SK-N-SH (cell line): ENCODE measurements around the gene MYMK. TPM values are rescaled to one million over a fixed set of nuclear protein-coding genes. Genes with fewer than 3 reads are reported as not detected.

ENCODE experiments used
- CTCF ChIA-PET: fragments of 300-600, 350-600 bp; formaldehyde crosslinking; extraction: SDS; loops from one replicate; lab custom pipeline; 2021; lab: Yijun Ruan, JAX
- POLR2A ChIA-PET: fragments of 350-600 bp; sonication (Branson Sonifier 250); formaldehyde crosslinking; extraction: SDS; loops from one replicate; lab custom pipeline; 2020; ENCODE audit warnings: antibody characterized with exemption, inconsistent platforms; lab: Yijun Ruan, JAX
- DNase-seq: peaks from one replicate; pipeline ENCODE4 v3.0.0; 2012
- H2AFZ ChIP-seq: fragments of 200-600 bp; sonication (generic); 2 replicates; pipeline ENCODE4 v1.8.1; 2016; ENCODE audit warnings: antibody characterized with exemption, mild to moderate bottlenecking, low read depth
- H3F3A ChIP-seq: fragments of 200-600 bp; sonication (generic); replicated peaks from 2 replicates; pipeline ENCODE3; 2016; ENCODE audit warnings: antibody characterized with exemption, mild to moderate bottlenecking; ENCODE audit not compliant: insufficient read depth
- H3K27ac ChIP-seq, 2 experiments: fragments of 200-500 bp in 1 of 2; fragments of 200-600 bp in 1 of 2; sonication (Bioruptor generic) in 1 of 2; sonication (generic), shearing (Covaris generic) in 1 of 2; 2 replicates each; pipeline versions ENCODE4 v1.5.1 to v1.6.1; 2014 to 2016; ENCODE audit warnings: low read depth in 2 of 2, inconsistent platforms in 1 of 2, low read length in 1 of 2, mild to moderate bottlenecking in 1 of 2, mixed read lengths in 1 of 2
- H3K27me3 ChIP-seq: fragments of 200-600 bp; sonication (generic), shearing (Covaris generic); 2 replicates; pipeline ENCODE4 v1.6.1; 2016; ENCODE audit warnings: mixed run types; ENCODE audit not compliant: insufficient read depth
- H3K36me3 ChIP-seq, 2 experiments: fragments of 200-500 bp in 1 of 2; fragments of 200-600 bp in 1 of 2; sonication (Bioruptor generic) in 1 of 2; sonication (generic) in 1 of 2; replicated peaks in 1 of 2; 2 replicates each; pipeline versions ENCODE3 to v1.5.1; 2014 to 2016; ENCODE audit warnings: low read length in 1 of 2, mild to moderate bottlenecking in 1 of 2; ENCODE audit not compliant: insufficient read depth in 2 of 2, control insufficient read depth in 1 of 2
- H3K4me1 ChIP-seq, 2 experiments: fragments of 200-500 bp in 1 of 2; fragments of 200-600 bp in 1 of 2; sonication (Bioruptor generic) in 1 of 2; sonication (generic), shearing (Covaris generic) in 1 of 2; 2 replicates each; pipeline versions ENCODE4 v1.5.1 to v1.6.1; 2014 to 2016; ENCODE audit warnings: low read depth in 1 of 2, low read length in 1 of 2, mixed run types in 1 of 2; ENCODE audit not compliant: insufficient read depth in 2 of 2, control insufficient read depth in 1 of 2
- H3K4me2 ChIP-seq: fragments of 200-600 bp; sonication (generic), shearing (Covaris generic); 2 replicates; pipeline ENCODE4 v1.6.1; 2017; ENCODE audit warnings: mixed run types
- H3K4me3 ChIP-seq, 2 experiments: fragments of 200-500 bp in 1 of 2; fragments of 200-600 bp in 1 of 2; sonication (Bioruptor generic) in 1 of 2; sonication (generic), shearing (Covaris generic) in 1 of 2; 2 replicates each; pipeline versions ENCODE4 v1.5.1 to v1.8.1; 2014 to 2016; ENCODE audit warnings: low read depth in 2 of 2, inconsistent platforms in 1 of 2, low read length in 1 of 2, mild to moderate bottlenecking in 1 of 2, mixed read lengths in 1 of 2, moderate library complexity in 1 of 2
- H3K79me2 ChIP-seq: fragments of 200-600 bp; sonication (generic); 2 replicates; pipeline ENCODE4 v1.8.1; 2017; ENCODE audit warnings: mild to moderate bottlenecking; ENCODE audit not compliant: insufficient read depth
- H3K9ac ChIP-seq: fragments of 200-600 bp; sonication (generic); 2 replicates; pipeline ENCODE4 v1.6.1; 2017; ENCODE audit warnings: mixed run types
- H3K9me2 ChIP-seq: fragments of 200-600 bp; sonication (generic); 2 replicates; pipeline ENCODE4 v1.6.1; 2017; ENCODE audit warnings: mixed run types
- H3K9me3 ChIP-seq: fragments of 200-600 bp; sonication (generic); 2 replicates; pipeline ENCODE4 v1.6.1; 2017; ENCODE audit warnings: mixed run types, mild to moderate bottlenecking, moderate library complexity
- H4K20me1 ChIP-seq: fragments of 200-600 bp; sonication (generic); 2 replicates; pipeline ENCODE4 v1.6.1; 2017; ENCODE audit warnings: mild to moderate bottlenecking, mixed run types; ENCODE audit not compliant: insufficient read depth
- ELF1 ChIP-seq: IDR thresholded peaks from 2 replicates; pipeline ENCODE4 v1.4.0; 2012
- EP300 ChIP-seq, 2 experiments: IDR thresholded peaks; 2 replicates each; pipeline versions ENCODE4 v1.4.0 to v1.6.1; 2012; ENCODE audit warnings: borderline replicate concordance in 1 of 2, low read depth in 1 of 2, low read length in 1 of 2
- GABPA ChIP-seq: IDR thresholded peaks from 2 replicates; pipeline ENCODE4 v1.4.0; 2012; ENCODE audit warnings: low read depth, mild to moderate bottlenecking
- MAX ChIP-seq: IDR thresholded peaks from 2 replicates; pipeline ENCODE4 v1.4.0; 2012; ENCODE audit warnings: low read depth
- MEF2A ChIP-seq: IDR thresholded peaks from 2 replicates; pipeline ENCODE4 v1.4.0; 2012; ENCODE audit warnings: low read depth, borderline replicate concordance
- NFIC ChIP-seq: IDR thresholded peaks from 2 replicates; pipeline ENCODE4 v1.4.0; 2012; ENCODE audit warnings: borderline replicate concordance
- NRF1 ChIP-seq: IDR thresholded peaks from 2 replicates; pipeline ENCODE4 v1.6.1; 2012; ENCODE audit warnings: low read depth, mild to moderate bottlenecking, low read length
- REST ChIP-seq: IDR thresholded peaks from 2 replicates; pipeline ENCODE4 v1.6.1; 2012; ENCODE audit warnings: mild to moderate bottlenecking, low read depth, low read length, moderate library complexity
- RFX5 ChIP-seq: IDR thresholded peaks from 2 replicates; pipeline ENCODE4 v1.6.1; 2012; ENCODE audit warnings: mild to moderate bottlenecking, improper control_type of control experiment, low read length
- RXRA ChIP-seq: IDR thresholded peaks from 2 replicates; pipeline ENCODE4 v1.4.0; 2012; ENCODE audit warnings: low read depth, mild to moderate bottlenecking, borderline replicate concordance
- SIN3A ChIP-seq: IDR thresholded peaks from 2 replicates; pipeline ENCODE4 v1.6.1; 2012; ENCODE audit warnings: low read depth, mild to moderate bottlenecking, low read length, moderate library complexity, borderline replicate concordance
- SMC3 ChIP-seq: IDR thresholded peaks from 2 replicates; pipeline ENCODE4 v1.6.1; 2012; ENCODE audit warnings: low read depth, low read length, improper control_type of control experiment
- TAF1 ChIP-seq: IDR thresholded peaks from 2 replicates; pipeline ENCODE4 v1.6.1; 2012; ENCODE audit warnings: low read depth, mild to moderate bottlenecking, low read length, moderate library complexity, borderline replicate concordance
- TCF12 ChIP-seq: IDR thresholded peaks from 2 replicates; pipeline ENCODE4 v1.4.0; 2012
- USF2 ChIP-seq: fragments of 150-350 bp; IDR thresholded peaks from 2 replicates; pipeline ENCODE4 v1.6.1; 2017; ENCODE audit warnings: antibody characterized with exemption, low read length, low read depth, borderline replicate concordance
- WGBS: methylation state at CpG from one replicate; pipeline ENCODE4 v1.1.6; 2017; ENCODE audit warnings: low lambda C conversion rate; 5-methylcytosine and 5-hydroxymethylcytosine counted together
- polyA plus RNA-seq, 3 experiments: library from polyadenylated mRNA; depleted of rRNA; stranded (reverse); fragments of >200 nt; gene quantifications; 2 replicates each; pipeline ENCODE4 v1.2.3, GENCODE V29; 2012

MYMK gene
- polyA plus RNA-seq, 1 of the 3 experiments (the other 2 are of a cell fraction) = not detected

- ChIA-PET CTCF (interaction anchor here (0.9 to 3.0 kb wide), 5 partner anchors 8 to 308 kb away, joined by 3 to 20 read pairs (median 4); no protein-coding TSS in a partner anchor), POLR2A (no interaction called here)
- H3K4me3 ChIP-seq = no peak overlapping the region
- no peak overlapping the region for H3K9ac ChIP-seq
- no peaks in the 10 kb centered on the region for H3F3A ChIP-seq
- H2AFZ ChIP-seq = no peak overlapping the region
- H3K9me3 ChIP-seq = no peaks in the 10 kb centered on the region
- H4K20me1 ChIP-seq = no peaks in the 10 kb centered on the region
- H3K9me2 ChIP-seq = no peaks in the 10 kb centered on the region
- no peak overlapping the region for H3K27ac ChIP-seq
- no peaks in the 10 kb centered on the region for H3K27me3 ChIP-seq
- DNase-seq = no peak
- peaks cover 0 to 36% of the 10 kb centered on the region in 2 experiments; a peak in 1 of 4 replicates for H3K4me1 ChIP-seq
- TF ChIP-seq TCF12 = no peak
- TF ChIP-seq RFX5 = no peak
- no peak for TF ChIP-seq SMC3
- TF ChIP-seq RXRA = no peak
- TF ChIP-seq GABPA = no peak
- TF ChIP-seq MAX = no peak
- no peak for TF ChIP-seq SIN3A
- no peak for TF ChIP-seq TAF1
- no peak for TF ChIP-seq EP300 (IDR thresholded peaks at IDR 0.05; ENCODE audit: borderline replicate concordance in 1 of 2, low read depth in 1 of 2, low read length in 1 of 2)
- no peak for TF ChIP-seq USF2
- no peak for TF ChIP-seq NFIC
- no peak for TF ChIP-seq ELF1
- TF ChIP-seq MEF2A = no peak
- TF ChIP-seq NRF1 = no peak
- no peak for TF ChIP-seq REST
- TF ChIP-seq, all 33 proteins: peak for 0
- no peak overlapping the region for H3K4me2 ChIP-seq
- 84% methylated on average over 21 of the region's 23 CpGs for WGBS
- H3K36me3 ChIP-seq = no peaks in the 10 kb centered on the region
- H3K79me2 ChIP-seq = no peaks in the 10 kb centered on the region
Measured at GRCh38 chr9:133493845-133494540, 30.8 kb downstream of the MYMK start.
